NCI-H2196 (cell line): ENCODE measurements around the gene VPS33B.
"Not testable (repeated sequence)": the region's sequence is repeated elsewhere in the genome, so short reads cannot be mapped to it uniquely, and the experiment has no call there.

Source experiments
- DNase-seq: peaks from one replicate; lab custom pipeline; 2025; ENCODE audit not compliant: unreplicated experiment; lab: John Stamatoyannopoulos, UW

VPS33B gene

GRCh38 chr15:91032919-91033803 lies 10.8 kb upstream of the VPS33B start:
- peak; percentile 79 for DNase-seq

- DNase-seq: no peak
Measured at GRCh38 chr15:91031796-91032195, 9.4 kb upstream of the VPS33B start.

- no peak for DNase-seq
Measured at GRCh38 chr15:91027677-91028076, 5.3 kb upstream of the VPS33B start.

GRCh38 chr15:91023720-91024119 lies 1.3 kb upstream of the VPS33B start:
- no peak for DNase-seq

GRCh38 chr15:91022832-91023129 lies 387 bp upstream of the VPS33B start:
- DNase-seq: no peak

GRCh38 chr15:91021516-91022074 lies 799 bp downstream of the VPS33B start:
- no peak for DNase-seq

- DNase-seq: no peak
Measured at GRCh38 chr15:91018158-91018557, 4.2 kb downstream of the VPS33B start.

GRCh38 chr15:91017716-91018115 lies 4.7 kb downstream of the VPS33B start:
- DNase-seq: no peak

- DNase-seq: not testable (repeated sequence)
Measured at GRCh38 chr15:91013701-91014100, 8.7 kb downstream of the VPS33B start.

GRCh38 chr15:91007266-91007665 lies 15.1 kb downstream of the VPS33B start:
- DNase-seq: no peak

GRCh38 chr15:91001209-91001608 lies 21.2 kb downstream of the VPS33B start:
- no peak for DNase-seq

- no peak for DNase-seq
Measured at GRCh38 chr15:90998737-90999136, 23.7 kb downstream of the VPS33B start.

GRCh38 chr15:90994417-90995311 lies 27.7 kb downstream of the VPS33B start, which contains the start of gene PRC1:
TSS of gene PRC1 (minus strand) at chr15:90994535. CDS start at chr15:90994417, 118 bp downstream.
- peak; percentile 91 for DNase-seq

- DNase-seq: no peak
Measured at GRCh38 chr15:90994059-90994416, 28.4 kb downstream of the VPS33B start.

- no peak for DNase-seq
Measured at GRCh38 chr15:90991587-90992285, 30.7 kb downstream of the VPS33B start.

- no peak for DNase-seq
Measured at GRCh38 chr15:90990446-90990845, 31.9 kb downstream of the VPS33B start.

GRCh38 chr15:90989040-90989768 lies 33.2 kb downstream of the VPS33B start:
- DNase-seq: no peak

GRCh38 chr15:90988296-90988695 lies 34.1 kb downstream of the VPS33B start:
- no peak for DNase-seq

GRCh38 chr15:90987561-90988141 lies 34.7 kb downstream of the VPS33B start:
- no peak for DNase-seq
